Stimulated activated CD8-positive, alpha-beta memory T cell treated with anti-CD3 and anti-CD28 coated beads, Interleukin-7, amount 100 ng/mL, for 4 hours (primary cell): ENCODE results near the gene POU2F3.
A peak's percentile ranks its signal among the peaks of the same experiment; 100 is the strongest.

ENCODE experiments used
- DNase-seq, 2 donors: peaks; one replicate each; pipeline ENCODE4 v3.0.0-alpha.2; 2020; ENCODE audit warnings: low read depth in 2 of 2

The POU2F3 gene

GRCh38 chr11:120210626-120211521 lies 29.1 kb upstream of the POU2F3 start, which contains the start of gene OAF:
Gene OAF (plus strand): TSS chr11:120211032. CDS start chr11:120211280, 248 bp downstream.
- peak; percentile 28 to 52 for DNase-seq

GRCh38 chr11:120211522-120212258 lies 28.2 kb upstream of the POU2F3 start:
- no peak for DNase-seq

GRCh38 chr11:120212259-120212878 lies 27.6 kb upstream of the POU2F3 start:
- DNase-seq = no peak

- no peak for DNase-seq
Observed at GRCh38 chr11:120212926-120213325, 27.0 kb upstream of the POU2F3 start.

GRCh38 chr11:120214581-120214980 lies 25.4 kb upstream of the POU2F3 start:
- no peak for DNase-seq

GRCh38 chr11:120215634-120216033 lies 24.3 kb upstream of the POU2F3 start:
- no peak for DNase-seq

GRCh38 chr11:120216426-120217102 lies 23.4 kb upstream of the POU2F3 start:
- DNase-seq = no peak

GRCh38 chr11:120217526-120217925 lies 22.4 kb upstream of the POU2F3 start:
- no peak for DNase-seq

- no peak for DNase-seq
Observed at GRCh38 chr11:120217941-120218694, 21.8 kb upstream of the POU2F3 start.

- no peak for DNase-seq
Observed at GRCh38 chr11:120218695-120219033, 21.3 kb upstream of the POU2F3 start.

GRCh38 chr11:120219232-120219937 lies 20.6 kb upstream of the POU2F3 start:
- DNase-seq = no peak

GRCh38 chr11:120219938-120220746 lies 19.8 kb upstream of the POU2F3 start:
- DNase-seq = no peak

GRCh38 chr11:120220747-120221037 lies 19.2 kb upstream of the POU2F3 start:
- DNase-seq = no peak

GRCh38 chr11:120221115-120221752 lies 18.7 kb upstream of the POU2F3 start:
- no peak for DNase-seq

GRCh38 chr11:120222916-120223315 lies 17.0 kb upstream of the POU2F3 start:
- DNase-seq = no peak

- DNase-seq = no peak
Observed at GRCh38 chr11:120223793-120224192, 16.1 kb upstream of the POU2F3 start.

GRCh38 chr11:120224361-120224760 lies 15.6 kb upstream of the POU2F3 start:
- no peak for DNase-seq

- no peak for DNase-seq
Observed at GRCh38 chr11:120224972-120225909, 14.7 kb upstream of the POU2F3 start.
